ENCODE results near the gene PRDM16.

Gene PRDM16

GRCh38 chr1:3055051-3055450 is 14.0 kb upstream of the PRDM16 start:
- no peak for DNase-seq

DNA sequence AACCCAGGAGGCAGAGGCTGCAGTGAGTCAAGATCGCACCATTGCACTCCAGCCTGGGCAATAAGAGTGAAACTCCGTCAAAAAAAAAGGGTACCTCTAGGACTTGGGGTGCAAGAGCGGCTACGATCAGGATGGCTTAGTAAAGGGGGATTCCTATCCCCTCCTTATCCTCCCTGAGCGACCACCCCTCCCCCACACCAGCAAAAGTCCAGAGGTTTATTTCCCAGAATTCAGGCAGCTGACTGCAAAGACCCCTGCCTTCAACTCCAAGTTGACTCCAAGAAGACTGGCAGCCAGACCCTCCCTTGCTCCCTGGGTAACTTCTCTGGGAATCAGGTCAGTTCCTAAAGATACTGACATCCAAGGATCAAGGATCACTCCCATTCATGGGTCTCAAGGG is 12.4 kb upstream of the PRDM16 start:
- no peak for DNase-seq

GRCh38 chr1:3058263-3059030 is 10.6 kb upstream of the PRDM16 start:
- DNase-seq = no peak

DNA sequence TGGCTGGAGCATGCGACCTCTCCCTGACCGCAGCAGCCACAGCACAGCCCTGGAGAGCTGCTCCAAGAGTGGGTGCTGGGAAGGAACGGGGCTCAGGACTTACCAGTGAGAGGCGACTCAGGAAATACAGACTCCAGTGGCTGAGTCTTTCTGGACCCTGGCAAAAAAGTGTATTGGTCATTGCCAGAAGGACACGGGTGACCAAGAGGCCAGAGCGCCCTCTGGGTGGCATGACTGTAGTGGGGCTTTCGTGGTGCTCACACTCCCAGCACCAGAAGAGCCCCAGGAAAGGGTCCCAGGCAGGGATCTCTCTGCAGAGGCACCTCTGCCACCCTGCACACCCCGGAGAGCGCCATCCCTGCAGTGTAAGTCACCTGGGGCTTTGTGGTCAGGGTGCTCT is 8.9 kb upstream of the PRDM16 start:
- DNase-seq = no peak

- DNase-seq = no peak
These were observed 8.1 kb upstream of the PRDM16 start for GRCh38 chr1:3060601-3061551.

- DNase-seq = no peak
These were observed 7.4 kb upstream of the PRDM16 start for GRCh38 chr1:3061566-3061965.

DNA sequence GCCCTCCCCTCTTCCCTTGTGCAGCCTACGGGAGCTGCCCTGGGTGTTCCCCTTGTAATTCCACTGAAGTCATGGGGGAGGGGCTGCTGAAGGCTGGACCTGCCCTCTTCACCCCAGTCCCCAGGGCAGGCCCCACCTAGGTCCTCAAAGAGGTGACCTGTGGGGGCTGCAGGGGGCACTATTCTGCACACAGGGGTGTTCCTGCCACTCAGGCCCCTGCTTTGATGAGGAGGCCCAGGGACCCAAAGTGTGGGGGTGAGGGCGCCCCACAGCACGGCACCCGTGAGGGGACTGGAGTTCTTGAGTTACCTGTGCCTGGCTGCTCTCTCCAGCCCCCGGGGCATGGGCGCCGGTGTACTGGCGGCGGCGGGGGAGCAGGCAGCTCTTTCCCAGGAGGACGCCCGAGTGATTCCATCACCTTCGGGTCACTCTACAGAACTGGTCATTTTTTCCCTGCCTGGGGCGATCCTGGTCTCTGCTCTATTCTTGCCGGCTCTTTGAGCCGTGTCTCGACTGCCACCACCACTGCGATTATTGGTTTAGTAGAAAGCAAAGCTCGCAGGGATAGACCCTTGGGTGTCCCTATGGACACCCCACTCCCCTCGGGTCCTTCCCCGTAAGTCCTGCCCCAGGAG is 6.9 kb upstream of the PRDM16 start:
- DNase-seq = no peak

- DNase-seq = no peak
These were observed 6.2 kb upstream of the PRDM16 start for GRCh38 chr1:3062616-3063378.

GRCh38 chr1:3063379-3064295 is 5.4 kb upstream of the PRDM16 start:
- no peak for DNase-seq

DNA sequence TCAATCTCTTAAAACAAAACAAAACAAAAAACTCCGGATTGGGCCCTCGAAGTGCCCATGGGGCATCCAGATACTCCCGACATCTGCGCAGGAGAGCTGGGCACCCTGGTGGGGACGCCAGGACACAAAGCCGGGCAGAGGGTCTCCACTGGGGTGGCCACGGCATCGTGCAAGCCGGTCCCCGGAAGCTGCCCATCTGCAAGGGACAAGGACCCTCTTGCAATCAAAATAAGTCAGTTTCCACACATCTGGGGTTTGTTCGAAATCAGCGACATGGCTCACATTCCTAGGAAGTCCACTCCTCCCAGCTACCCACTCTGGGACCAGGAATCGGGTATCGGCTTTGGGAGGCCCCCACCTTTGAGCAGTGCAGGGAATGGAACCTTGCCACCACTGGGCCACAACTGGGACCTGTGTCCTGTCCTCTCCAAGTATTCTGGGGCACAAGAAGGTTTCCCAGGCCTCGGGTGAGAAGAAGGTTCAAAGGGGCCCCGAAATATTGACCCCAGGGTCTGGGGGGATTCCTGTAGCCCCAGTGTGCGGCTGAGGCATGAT is 4.6 kb upstream of the PRDM16 start:
- DNase-seq = no peak

DNA sequence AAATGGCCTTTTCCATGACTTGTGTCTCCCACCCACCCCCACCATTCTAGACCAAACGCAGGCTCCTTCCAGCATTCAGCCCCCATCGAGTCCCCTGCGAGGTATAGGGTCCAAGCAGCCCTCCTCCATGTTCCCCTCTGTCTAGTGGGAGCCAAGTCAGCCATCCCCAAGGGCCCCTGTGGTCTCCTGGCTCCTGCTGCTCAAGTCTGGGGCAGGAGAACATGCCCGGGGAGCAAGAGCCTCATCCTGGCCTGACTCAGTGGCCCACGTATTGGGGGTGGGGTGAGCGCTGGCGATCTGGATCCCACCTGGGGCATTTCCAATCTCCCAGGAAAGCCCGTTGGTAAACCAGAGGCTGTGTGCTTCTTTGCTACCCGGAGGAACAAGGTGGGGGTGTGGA is 4.1 kb upstream of the PRDM16 start:
- no peak for DNase-seq

DNA sequence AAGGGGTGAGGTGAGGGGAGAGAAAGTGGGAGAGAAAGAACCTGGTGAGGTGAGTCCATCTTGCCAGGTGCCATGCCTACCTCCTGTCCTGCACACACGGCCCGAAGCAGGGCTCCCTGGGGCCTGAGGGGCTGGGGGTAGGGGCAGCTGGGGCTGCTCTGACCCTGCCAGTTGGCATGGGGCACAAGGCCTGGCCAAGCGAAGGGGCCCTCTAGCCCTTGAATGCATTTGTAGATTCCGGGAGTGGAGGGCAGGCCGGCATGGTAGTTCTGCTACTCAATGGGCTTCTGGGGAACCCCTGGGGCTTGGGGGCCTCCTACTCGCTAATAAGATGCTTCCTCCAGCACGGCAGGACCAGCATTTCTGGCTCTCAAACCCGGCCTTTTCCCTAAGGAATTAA is 3.6 kb upstream of the PRDM16 start:
- DNase-seq = no peak

DNA sequence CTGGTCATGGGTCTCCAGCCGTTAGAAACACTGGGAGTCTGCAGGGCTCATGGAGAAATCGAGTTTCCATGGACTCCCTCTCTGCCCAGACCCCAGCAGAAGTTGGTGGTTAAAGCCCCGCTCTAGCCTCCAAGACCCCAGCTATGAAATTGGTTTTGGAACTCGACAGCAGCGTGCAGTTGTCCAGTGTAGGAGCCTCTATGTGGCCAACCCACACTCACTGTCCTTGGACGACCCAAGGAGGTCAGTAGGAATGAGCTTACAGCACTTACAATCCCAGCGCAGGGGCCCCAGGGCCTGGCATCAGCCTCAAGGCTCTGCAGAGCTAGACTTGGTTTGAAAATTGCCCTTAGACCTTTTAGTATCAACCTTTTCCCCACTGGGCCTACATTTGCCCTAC is 3.2 kb upstream of the PRDM16 start:
- no peak for DNase-seq

DNA sequence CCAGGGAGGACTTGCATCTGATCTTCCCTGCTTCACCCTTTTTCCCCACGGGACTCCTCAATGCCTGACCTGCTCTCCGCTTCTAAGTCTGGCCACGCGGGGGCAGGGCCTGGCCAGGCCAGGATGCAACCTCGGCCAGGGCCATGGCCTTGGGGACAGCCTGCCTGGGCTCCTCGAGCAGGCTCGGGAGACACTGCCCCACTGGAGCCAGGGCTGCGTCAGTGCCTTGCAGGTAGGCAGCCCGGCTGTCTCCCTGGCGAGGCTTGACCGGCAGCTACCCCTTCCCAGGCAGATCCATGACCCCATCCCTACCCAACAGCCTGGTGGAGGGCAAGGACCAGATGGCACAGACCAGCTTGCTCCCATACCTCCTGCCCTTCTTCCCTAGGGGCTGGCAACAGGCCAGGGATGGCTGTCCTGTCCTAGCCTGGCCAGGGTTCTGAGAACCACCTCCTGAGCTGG is 2.7 kb upstream of the PRDM16 start:
- no peak for DNase-seq

- DNase-seq = no peak
These were observed 2.2 kb upstream of the PRDM16 start for GRCh38 chr1:3066826-3067225.

DNA sequence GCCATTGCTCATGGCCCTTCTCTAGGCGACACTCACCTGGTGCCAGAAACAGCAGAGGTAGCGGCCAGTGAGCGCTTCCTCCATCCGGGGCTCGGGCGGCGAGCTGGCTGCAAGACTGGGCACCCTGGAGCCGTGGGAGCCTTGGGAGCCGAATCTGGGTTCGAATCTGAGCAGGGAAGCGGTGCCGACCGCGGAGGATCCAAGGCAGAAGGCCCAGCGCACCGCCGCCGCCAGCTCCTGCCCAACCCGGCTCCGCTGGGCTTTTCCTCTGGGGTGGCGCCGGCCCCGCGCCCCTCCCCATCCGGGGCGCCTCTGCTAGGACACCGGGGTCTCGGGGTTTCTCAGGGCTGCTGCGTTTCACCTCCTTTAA is 1.7 kb upstream of the PRDM16 start:
- no peak for DNase-seq

- no peak for DNase-seq
These were observed 1.1 kb upstream of the PRDM16 start for GRCh38 chr1:3067671-3068563.

GRCh38 chr1:3069491-3070308 is 697 bp downstream of the PRDM16 start:
- DNase-seq = no peak

GRCh38 chr1:3070309-3070643 is 1.3 kb downstream of the PRDM16 start:
- no peak for DNase-seq

All from activated naive CD4-positive, alpha-beta T cell treated with Interleukin-2 at 50 U/mL for 16 hours (primary cell).